SH-SY5Y (cell line): ENCODE measurements around the gene EBF3.

Experiments used
- GATA2 ChIP-seq: IDR thresholded peaks from 2 replicates; pipeline ENCODE4 v1.6.1; 2011; ENCODE audit warnings: mild to moderate bottlenecking, low read depth, low read length
- GATA3 ChIP-seq: IDR thresholded peaks from 2 replicates; pipeline ENCODE4 v1.6.1; 2011; ENCODE audit warnings: low read depth, mild to moderate bottlenecking, low read length, moderate library complexity

DNA sequence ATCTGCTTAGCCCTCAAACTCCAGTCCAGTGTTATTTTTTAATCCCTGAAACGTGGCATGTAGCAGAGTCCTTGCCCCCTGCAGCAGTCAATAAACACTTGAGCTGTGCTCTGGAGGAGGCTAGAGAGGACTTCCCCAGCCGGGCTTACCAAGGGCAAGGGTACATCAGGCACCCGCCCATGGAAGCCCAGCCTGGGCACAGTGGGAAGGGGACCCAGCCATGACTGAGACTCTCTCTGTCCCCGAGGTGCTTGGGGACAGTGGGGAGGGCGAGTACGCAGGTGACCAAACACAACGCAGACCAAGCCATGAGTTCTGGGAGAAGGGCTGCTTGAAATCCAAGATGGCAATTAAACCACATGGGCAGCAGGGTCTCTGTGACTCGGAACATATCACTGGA, 45.2 kb downstream of the EBF3 start:
- TF ChIP-seq GATA3 (no peak), GATA2 (no peak)
